GM21619 (cell line): ENCODE measurements around the gene CELF3.

ENCODE experiments used
- ATAC-seq: cut with Tn5 transposase; IDR thresholded peaks from one replicate; pipeline ENCODE4 v1.9.1; 2021; ENCODE audit not compliant: unreplicated experiment

CELF3 gene

GRCh38 chr1:151720974-151721787 is 4.6 kb upstream of the CELF3 start, which contains the start of gene RIIAD1:
RIIAD1 (plus strand) TSS chr1:151721522; CDS start chr1:151721537, 15 bp downstream.
- ATAC-seq = no peak

- ATAC-seq = no peak
Observed at GRCh38 chr1:151720554-151720953, 4.0 kb upstream of the CELF3 start.

GRCh38 chr1:151720125-151720524 is 3.5 kb upstream of the CELF3 start:
- ATAC-seq = no peak

GRCh38 chr1:151718666-151719065 is 2.1 kb upstream of the CELF3 start:
- no peak for ATAC-seq

- no peak for ATAC-seq
Observed at GRCh38 chr1:151718011-151718431, 1.4 kb upstream of the CELF3 start.

- no peak for ATAC-seq
Observed at GRCh38 chr1:151716405-151716762, 219 bp downstream of the CELF3 start.

GRCh38 chr1:151715726-151716404 is 738 bp downstream of the CELF3 start:
- no peak for ATAC-seq

- no peak for ATAC-seq
Observed at GRCh38 chr1:151714820-151715725, 1.5 kb downstream of the CELF3 start.

- no peak for ATAC-seq
Observed at GRCh38 chr1:151713874-151714273, 2.7 kb downstream of the CELF3 start.

- no peak for ATAC-seq
Observed at GRCh38 chr1:151713044-151713443, 3.6 kb downstream of the CELF3 start.

- ATAC-seq = no peak
Observed at GRCh38 chr1:151711951-151712350, 4.7 kb downstream of the CELF3 start.

- no peak for ATAC-seq
Observed at GRCh38 chr1:151711044-151711800, 5.4 kb downstream of the CELF3 start.

- no peak for ATAC-seq
Observed at GRCh38 chr1:151710187-151710840, 6.3 kb downstream of the CELF3 start.

- ATAC-seq = no peak
Observed at GRCh38 chr1:151708891-151709290, 7.7 kb downstream of the CELF3 start.

- ATAC-seq = no peak
Observed at GRCh38 chr1:151707541-151708065, 9.0 kb downstream of the CELF3 start.

- no peak for ATAC-seq
Observed at GRCh38 chr1:151706464-151707415, 9.9 kb downstream of the CELF3 start.

- ATAC-seq = no peak
Observed at GRCh38 chr1:151705753-151706463, 10.7 kb downstream of the CELF3 start.

- no peak for ATAC-seq
Observed at GRCh38 chr1:151705146-151705545, 11.5 kb downstream of the CELF3 start.
